HepG2 (cell line): ENCODE measurements around the gene JMJD1C. TPM values are rescaled to one million over a fixed set of nuclear protein-coding genes. Genes with fewer than 3 reads are reported as not detected.

ENCODE experiments used
- DNMT1 ChIP-seq: sonication (generic); formaldehyde crosslinking; IDR thresholded peaks from 2 replicates; pipeline ENCODE4 v1.5.1; 2020; ENCODE audit warnings: mild to moderate bottlenecking, missing genetic modification reagents
- EP300 ChIP-seq, 3 experiments: sonication (generic) in 1 of 3; formaldehyde crosslinking in 1 of 3; IDR thresholded peaks; 2 replicates each; pipeline versions ENCODE4 v1.5.1 to v1.6.1; 2011 to 2020; ENCODE audit warnings: low read depth in 2 of 3, low read length in 2 of 3, borderline replicate concordance in 1 of 3, improper control_type of control experiment in 1 of 3, mild to moderate bottlenecking in 1 of 3, missing genetic modification reagents in 1 of 3, moderate library complexity in 1 of 3
- FOXA3 ChIP-seq: IDR thresholded peaks from 2 replicates; pipeline ENCODE4 v1.6.1; 2016; ENCODE audit warnings: missing genetic modification reagents, missing compliant biosample characterization
- MBD4 ChIP-seq: IDR thresholded peaks from 2 replicates; pipeline ENCODE4 v1.6.1; 2012; ENCODE audit warnings: low read length, inconsistent platforms, borderline replicate concordance
- MLXIP ChIP-seq: sonication (generic); formaldehyde crosslinking; IDR thresholded peaks from 2 replicates; pipeline ENCODE4 v1.9.0; 2021; ENCODE audit warnings: missing genetic modification reagents, borderline replicate concordance
- SCMH1 ChIP-seq: sonication (generic); formaldehyde crosslinking; IDR thresholded peaks from 2 replicates; pipeline ENCODE4 v1.9.0; 2021; ENCODE audit warnings: missing genetic modification reagents, mild to moderate bottlenecking, borderline replicate concordance
- SIN3A ChIP-seq: IDR thresholded peaks from 2 replicates; pipeline ENCODE4 v1.6.1; 2011; ENCODE audit warnings: low read depth, mild to moderate bottlenecking, control low read depth, low read length, borderline replicate concordance
- TFDP2 ChIP-seq: sonication (generic); formaldehyde crosslinking; IDR thresholded peaks from 2 replicates; pipeline ENCODE4 v1.4.0; 2020; ENCODE audit warnings: missing genetic modification reagents
- YEATS4 ChIP-seq: sonication (generic); formaldehyde crosslinking; IDR thresholded peaks from 2 replicates; pipeline ENCODE4 v1.4.0; 2020; ENCODE audit warnings: missing genetic modification reagents, borderline replicate concordance
- ZBTB7B ChIP-seq: sonication (generic); formaldehyde crosslinking; IDR thresholded peaks from 2 replicates; pipeline ENCODE4 v1.4.0; 2020; ENCODE audit warnings: missing genetic modification reagents
- ZFY ChIP-seq: sonication (generic); formaldehyde crosslinking; IDR thresholded peaks from 2 replicates; pipeline ENCODE4 v1.4.0; 2020; ENCODE audit warnings: missing genetic modification reagents
- ZHX1 ChIP-seq: sonication (generic); formaldehyde crosslinking; IDR thresholded peaks from 2 replicates; pipeline ENCODE4 v1.8.1; 2022; ENCODE audit warnings: low read depth, mild to moderate bottlenecking, missing genetic modification reagents
- ZMAT3 ChIP-seq: sonication (generic); formaldehyde crosslinking; conservative IDR thresholded peaks from 2 replicates; pipeline ENCODE4 v1.7.0; 2021; ENCODE audit warnings: missing genetic modification reagents
- ZNF17 ChIP-seq: sonication (generic); formaldehyde crosslinking; IDR thresholded peaks from 2 replicates; pipeline ENCODE4 v1.5.0; 2020; ENCODE audit warnings: mild to moderate bottlenecking, missing genetic modification reagents
- ZNF24 ChIP-seq: fragments of 450-650 bp; IDR thresholded peaks from 2 replicates; pipeline ENCODE4 v1.6.1; 2017; ENCODE audit warnings: antibody characterized with exemption, mild to moderate bottlenecking
- ZNF792 ChIP-seq: IDR thresholded peaks from 2 replicates; pipeline ENCODE4 v1.6.1; 2016
- ZNF883 ChIP-seq: sonication (generic); formaldehyde crosslinking; IDR thresholded peaks from 2 replicates; pipeline ENCODE4 v1.5.1; 2020; ENCODE audit warnings: mild to moderate bottlenecking, missing genetic modification reagents; ENCODE audit errors: not compliant biosample characterization
- ZZZ3 ChIP-seq: sonication (generic); formaldehyde crosslinking; IDR thresholded peaks from 2 replicates; pipeline ENCODE4 v1.4.0; 2020; ENCODE audit warnings: missing genetic modification reagents, mild to moderate bottlenecking, borderline replicate concordance
- polyA plus RNA-seq, 8 experiments: library from polyadenylated mRNA; depleted of rRNA in 3 of 8; stranded (reverse) in 7 of 8; unstranded in 1 of 8; fragments of >200 nt; fragmentation: Illumina TruSeq in 4 of 8; extraction: Trizol in 4 of 8; gene quantifications; 2 replicates each; pipeline versions ENCODE4 v1.2.1 to v1.2.3, GENCODE V29; 2011 to 2016; ENCODE audit warnings: low read depth in 4 of 8, missing spikeins in 1 of 8, mixed read lengths in 1 of 8; ENCODE audit not compliant: insufficient read depth in 1 of 8
- total RNA-seq, 5 experiments: library from RNA; depleted of rRNA; stranded (reverse); fragments of >200 nt; fragmentation: Illumina TruSeq; extraction: Trizol; gene quantifications; 2 replicates each; pipeline ENCODE4 v1.2.3, GENCODE V29; 2016; ENCODE audit warnings: low read depth in 1 of 5
- TF ChIP-seq, protein P1 (sequence below): sonication (generic); formaldehyde crosslinking; IDR thresholded peaks from 2 replicates; pipeline ENCODE4 v1.4.0; 2020; ENCODE audit warnings: mild to moderate bottlenecking, missing genetic modification reagents
- TF ChIP-seq, protein P2 (sequence below): sonication (generic); formaldehyde crosslinking; IDR thresholded peaks from 2 replicates; pipeline ENCODE4 v1.8.0; 2022; ENCODE audit warnings: missing genetic modification reagents, mild to moderate bottlenecking, borderline replicate concordance

The JMJD1C gene
- total and polyA plus RNA-seq, 2 of the 13 experiments (the other 11 are each of a cell fraction or from before 2014, with no cell fraction given) = 42.3 to 42.7 TPM

DNA sequence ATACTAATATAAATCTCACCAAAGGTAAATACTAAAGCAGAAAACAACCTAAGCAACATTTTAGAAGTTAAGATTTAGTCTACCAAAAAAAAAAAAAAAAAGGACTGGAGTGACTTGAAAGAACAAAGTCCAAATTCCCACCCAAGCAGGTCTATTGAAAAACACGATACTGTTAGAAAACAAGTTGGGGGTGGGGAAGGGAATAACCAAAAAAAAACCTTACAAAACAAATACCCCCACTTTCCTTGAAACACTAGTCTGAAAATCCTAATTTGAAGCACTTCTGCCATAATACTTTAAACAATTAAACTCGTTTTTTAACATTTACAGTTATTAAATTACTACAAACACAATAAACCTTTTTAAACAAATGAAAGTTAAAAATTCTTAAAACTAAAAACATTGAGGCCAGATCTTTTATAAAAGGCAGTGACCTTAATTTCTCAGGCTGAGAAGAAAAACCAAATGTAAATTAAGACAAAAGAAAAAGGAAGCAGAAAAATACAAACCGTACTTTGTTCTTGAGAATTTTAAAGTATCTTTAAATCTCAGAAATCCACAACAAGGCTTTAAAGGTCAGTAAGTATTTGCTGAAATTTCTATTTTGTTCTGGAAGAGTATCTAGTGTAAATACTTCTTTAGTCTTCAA lies 197.5 kb downstream of the JMJD1C start (continued):
- TF ChIP-seq ZBTB7B (CRISPR knock-in tag) = no peak
- peak; percentile 35; the same call in 1 of the 2 replicates for TF ChIP-seq FOXA3 (CRISPR knock-in tag)
- TF ChIP-seq MBD4 = no peak
- no peak for TF ChIP-seq YEATS4
- no peak for TF ChIP-seq SCMH1 (CRISPR knock-in tag)
- TF ChIP-seq TFDP2 (CRISPR knock-in tag) = 0 out of 2 replicates have a peak, but pooled peaks have one; percentile 1
- no peak for TF ChIP-seq ZNF792 (CRISPR knock-in tag)
- no peak for TF ChIP-seq ZNF24
- TF ChIP-seq MLXIP = no peak
- TF ChIP-seq ZMAT3 (CRISPR knock-in tag) = no peak
- peak in 1 of 2 experiments; percentile 45; a peak in 1 of 4 replicates for TF ChIP-seq EP300 (IDR thresholded peaks at IDR 0.05; ENCODE audit: low read depth in 2 of 2, low read length in 2 of 2)
- no peak for TF ChIP-seq EP300 (CRISPR knock-in tag; IDR thresholded peaks at IDR 0.05; ENCODE audit: borderline replicate concordance)
- TF ChIP-seq, protein P1, sequence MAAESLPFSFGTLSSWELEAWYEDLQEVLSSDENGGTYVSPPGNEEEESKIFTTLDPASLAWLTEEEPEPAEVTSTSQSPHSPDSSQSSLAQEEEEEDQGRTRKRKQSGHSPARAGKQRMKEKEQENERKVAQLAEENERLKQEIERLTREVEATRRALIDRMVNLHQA (CRISPR knock-in tag) = no peak
- TF ChIP-seq ZHX1 (CRISPR knock-in tag) = no peak
- peak; percentile 38; the same call in 1 of the 2 replicates for TF ChIP-seq SIN3A
- no peak for TF ChIP-seq ZZZ3 (CRISPR knock-in tag)
- no peak for TF ChIP-seq DNMT1 (CRISPR knock-in tag)
- TF ChIP-seq ZNF17 (CRISPR knock-in tag) = no peak
- no peak for TF ChIP-seq ZFY (CRISPR knock-in tag)
- TF ChIP-seq, protein P2, sequence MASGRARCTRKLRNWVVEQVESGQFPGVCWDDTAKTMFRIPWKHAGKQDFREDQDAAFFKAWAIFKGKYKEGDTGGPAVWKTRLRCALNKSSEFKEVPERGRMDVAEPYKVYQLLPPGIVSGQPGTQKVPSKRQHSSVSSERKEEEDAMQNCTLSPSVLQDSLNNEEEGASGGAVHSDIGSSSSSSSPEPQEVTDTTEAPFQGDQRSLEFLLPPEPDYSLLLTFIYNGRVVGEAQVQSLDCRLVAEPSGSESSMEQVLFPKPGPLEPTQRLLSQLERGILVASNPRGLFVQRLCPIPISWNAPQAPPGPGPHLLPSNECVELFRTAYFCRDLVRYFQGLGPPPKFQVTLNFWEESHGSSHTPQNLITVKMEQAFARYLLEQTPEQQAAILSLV = no peak
- no peak for TF ChIP-seq ZNF883 (CRISPR knock-in tag)
